ENCODE measurements around the gene TMEM258. TPM values are rescaled to one million over a fixed set of nuclear protein-coding genes. Genes with fewer than 3 reads are reported as not detected.
A peak's percentile ranks its signal among the peaks of the same experiment; 100 is the strongest.

TMEM258 gene
- polyA plus RNA-seq (2012; ENCODE audit: insufficient read length, low read depth) = 247 TPM

DNA sequence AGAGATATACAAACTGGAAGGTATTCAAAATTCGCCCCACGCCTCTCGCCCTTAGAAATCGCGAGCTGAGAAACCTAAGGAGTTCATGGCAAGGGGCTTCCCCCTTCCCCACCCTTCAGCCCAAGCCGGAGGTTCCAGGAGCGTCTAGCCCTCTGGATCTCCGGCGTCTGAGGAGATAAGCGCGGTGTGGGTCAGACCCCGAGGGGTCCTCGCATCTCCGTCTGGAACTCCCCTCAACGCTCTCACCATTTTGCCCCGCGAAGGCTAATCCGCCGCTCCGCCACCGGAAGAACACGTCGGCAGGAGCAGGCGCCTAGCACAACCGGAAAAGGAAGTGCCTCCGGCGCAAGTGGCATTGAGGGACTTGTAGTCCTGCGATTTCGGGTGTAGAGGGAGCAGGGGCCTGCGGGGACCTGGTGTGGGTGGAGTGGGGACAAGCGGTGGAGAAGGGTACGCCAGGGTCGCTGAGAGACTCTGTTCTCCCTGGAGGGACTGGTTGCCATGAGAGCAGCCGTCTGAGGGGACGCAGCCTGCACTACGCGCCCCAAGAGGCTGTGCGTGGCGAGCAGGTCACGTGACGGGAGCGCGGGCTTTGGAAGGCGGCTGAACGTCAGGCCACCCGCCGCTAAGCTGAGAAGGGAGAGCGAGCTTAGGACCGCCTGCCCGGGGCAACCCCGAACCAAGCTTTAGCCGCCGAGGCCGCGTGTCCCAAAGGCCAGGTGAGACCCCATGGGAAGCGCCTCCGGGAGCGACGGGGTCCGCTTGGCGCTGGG lies at the start of gene TMEM258, which contains the start of gene FEN1:
Gene TMEM258 (minus strand): TSS at position 290 of the 773 bp plus-strand sequence. CDS start 41 bp downstream, at position 249.
Gene FEN1 (plus strand): TSS at position 602 of the 773 bp plus-strand sequence. CDS start 2,451 bp downstream, outside the sequence.
- TF ChIP-seq SIN3A (IDR thresholded peaks at IDR 0.05; ENCODE audit: borderline replicate concordance, insufficient read depth, low read length) (no peak; the same call in 1 of the 2 replicates), FOXP2 (optimal IDR thresholded peaks at IDR 0.05; ENCODE audit: borderline replicate concordance, extremely low read depth, extremely low read length, insufficient read depth) (peak; percentile 23), POLR2AphosphoS5 (IDR thresholded peaks at IDR 0.05; ENCODE audit: low read depth, low read length) (peak; percentile 93), TAF1 (IDR thresholded peaks at IDR 0.05; ENCODE audit: borderline replicate concordance, insufficient read depth, low read length) (0 out of 2 replicates have a peak, but pooled peaks have one; percentile 10)
- TF ChIP-seq, protein P1, sequence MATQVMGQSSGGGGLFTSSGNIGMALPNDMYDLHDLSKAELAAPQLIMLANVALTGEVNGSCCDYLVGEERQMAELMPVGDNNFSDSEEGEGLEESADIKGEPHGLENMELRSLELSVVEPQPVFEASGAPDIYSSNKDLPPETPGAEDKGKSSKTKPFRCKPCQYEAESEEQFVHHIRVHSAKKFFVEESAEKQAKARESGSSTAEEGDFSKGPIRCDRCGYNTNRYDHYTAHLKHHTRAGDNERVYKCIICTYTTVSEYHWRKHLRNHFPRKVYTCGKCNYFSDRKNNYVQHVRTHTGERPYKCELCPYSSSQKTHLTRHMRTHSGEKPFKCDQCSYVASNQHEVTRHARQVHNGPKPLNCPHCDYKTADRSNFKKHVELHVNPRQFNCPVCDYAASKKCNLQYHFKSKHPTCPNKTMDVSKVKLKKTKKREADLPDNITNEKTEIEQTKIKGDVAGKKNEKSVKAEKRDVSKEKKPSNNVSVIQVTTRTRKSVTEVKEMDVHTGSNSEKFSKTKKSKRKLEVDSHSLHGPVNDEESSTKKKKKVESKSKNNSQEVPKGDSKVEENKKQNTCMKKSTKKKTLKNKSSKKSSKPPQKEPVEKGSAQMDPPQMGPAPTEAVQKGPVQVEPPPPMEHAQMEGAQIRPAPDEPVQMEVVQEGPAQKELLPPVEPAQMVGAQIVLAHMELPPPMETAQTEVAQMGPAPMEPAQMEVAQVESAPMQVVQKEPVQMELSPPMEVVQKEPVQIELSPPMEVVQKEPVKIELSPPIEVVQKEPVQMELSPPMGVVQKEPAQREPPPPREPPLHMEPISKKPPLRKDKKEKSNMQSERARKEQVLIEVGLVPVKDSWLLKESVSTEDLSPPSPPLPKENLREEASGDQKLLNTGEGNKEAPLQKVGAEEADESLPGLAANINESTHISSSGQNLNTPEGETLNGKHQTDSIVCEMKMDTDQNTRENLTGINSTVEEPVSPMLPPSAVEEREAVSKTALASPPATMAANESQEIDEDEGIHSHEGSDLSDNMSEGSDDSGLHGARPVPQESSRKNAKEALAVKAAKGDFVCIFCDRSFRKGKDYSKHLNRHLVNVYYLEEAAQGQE (IDR thresholded peaks at IDR 0.05; ENCODE audit: insufficient read depth in 1 of 2, low read depth in 2 of 2, low read length in 2 of 2) = peak in 1 of 2 experiments; percentile 45; a peak in 1 of 4 replicates

DNA sequence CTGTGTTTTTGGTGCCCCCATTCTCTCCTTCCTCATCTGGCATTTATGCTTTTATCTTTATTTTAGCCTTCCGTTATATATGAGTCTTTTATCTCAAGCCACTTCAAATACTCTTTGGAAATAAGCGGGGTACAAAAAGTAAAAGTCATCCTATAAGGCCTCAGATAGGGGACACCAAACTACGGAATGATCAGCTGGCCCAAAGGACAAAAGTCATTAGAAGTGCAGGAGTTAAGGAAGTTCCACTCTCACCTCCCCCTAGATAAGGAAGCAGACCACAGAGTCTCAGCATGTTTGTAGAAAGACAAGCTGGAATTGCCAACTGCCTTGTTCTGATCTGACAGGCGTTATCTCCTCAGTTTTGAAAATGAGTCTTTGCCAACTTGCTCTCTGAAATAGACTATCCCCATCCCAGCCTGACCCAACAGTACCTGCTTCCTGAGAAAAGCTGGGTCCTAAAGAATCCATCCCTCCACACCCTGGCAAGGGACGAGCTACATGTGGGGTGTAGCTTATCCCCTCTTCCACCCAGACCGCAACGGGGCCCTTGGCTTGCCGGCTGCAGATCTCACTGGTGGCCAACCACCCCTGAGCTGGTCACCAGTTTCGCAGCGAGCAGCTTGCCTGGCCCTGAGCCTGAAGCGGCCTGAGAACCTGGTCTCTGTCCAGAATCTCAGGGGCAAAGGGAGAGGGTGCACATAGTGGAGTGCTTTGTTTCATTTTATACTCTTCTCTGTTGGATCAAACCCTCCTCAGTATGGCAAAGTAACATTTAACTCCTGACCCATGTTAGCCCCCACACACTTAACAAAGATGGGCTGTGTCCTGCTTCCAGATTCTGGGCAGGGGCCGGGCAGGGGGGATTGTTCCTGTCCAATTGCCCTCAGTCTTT lies 49.5 kb upstream of the TMEM258 start:
- TF ChIP-seq TAF1 (IDR thresholded peaks at IDR 0.05; ENCODE audit: borderline replicate concordance, insufficient read depth, low read length) (no peak), SIN3A (IDR thresholded peaks at IDR 0.05; ENCODE audit: borderline replicate concordance, insufficient read depth, low read length) (no peak)

DNA sequence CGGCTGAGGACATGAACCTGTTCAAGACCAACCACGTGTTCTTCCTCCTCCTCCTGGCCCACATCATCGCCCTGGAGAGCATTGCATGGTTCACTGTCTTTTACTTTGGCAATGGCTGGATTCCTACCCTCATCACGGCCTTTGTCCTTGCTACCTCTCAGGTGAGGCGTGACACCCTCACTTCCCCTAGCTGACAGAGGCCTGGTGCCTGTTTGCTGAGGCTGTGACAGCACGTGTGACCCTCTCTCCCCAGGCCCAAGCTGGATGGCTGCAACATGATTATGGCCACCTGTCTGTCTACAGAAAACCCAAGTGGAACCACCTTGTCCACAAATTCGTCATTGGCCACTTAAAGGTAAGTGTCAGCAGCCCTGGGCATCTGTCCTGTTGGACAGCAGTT lies 48.0 kb upstream of the TMEM258 start:
- TF ChIP-seq POLR2AphosphoS5 (IDR thresholded peaks at IDR 0.05; ENCODE audit: low read depth, low read length) (no peak), TAF1 (IDR thresholded peaks at IDR 0.05; ENCODE audit: borderline replicate concordance, insufficient read depth, low read length) (no peak), SIN3A (IDR thresholded peaks at IDR 0.05; ENCODE audit: borderline replicate concordance, insufficient read depth, low read length) (no peak), FOXP2 (optimal IDR thresholded peaks at IDR 0.05; ENCODE audit: borderline replicate concordance, extremely low read depth, extremely low read length, insufficient read depth) (no peak)
- TF ChIP-seq, protein P1 (IDR thresholded peaks at IDR 0.05; ENCODE audit: insufficient read depth in 1 of 2, low read depth in 2 of 2, low read length in 2 of 2) = no peak

DNA sequence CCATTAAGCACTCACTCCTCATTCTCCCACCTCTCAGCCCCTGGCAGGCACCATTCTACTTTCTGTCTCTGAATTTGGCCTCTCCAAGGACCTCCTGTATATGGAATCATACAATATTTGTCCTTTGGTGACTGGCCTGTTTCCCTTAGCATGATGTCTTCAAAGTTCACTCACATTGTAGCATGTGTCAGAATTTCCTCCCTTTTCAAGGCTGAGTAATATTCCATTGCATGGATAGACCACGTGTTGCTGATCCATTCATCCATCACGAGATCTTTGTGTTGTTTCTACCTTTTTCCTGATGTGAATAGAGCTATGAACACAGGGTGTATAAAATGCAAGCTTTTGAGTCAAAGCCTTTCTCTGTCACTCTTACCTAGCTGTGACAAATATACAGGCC lies 47.3 kb upstream of the TMEM258 start:
- TF ChIP-seq SIN3A (IDR thresholded peaks at IDR 0.05; ENCODE audit: borderline replicate concordance, insufficient read depth, low read length) (no peak), POLR2AphosphoS5 (IDR thresholded peaks at IDR 0.05; ENCODE audit: low read depth, low read length) (no peak)
- TF ChIP-seq, protein P1 (IDR thresholded peaks at IDR 0.05; ENCODE audit: insufficient read depth in 1 of 2, low read depth in 2 of 2, low read length in 2 of 2) = no peak

DNA sequence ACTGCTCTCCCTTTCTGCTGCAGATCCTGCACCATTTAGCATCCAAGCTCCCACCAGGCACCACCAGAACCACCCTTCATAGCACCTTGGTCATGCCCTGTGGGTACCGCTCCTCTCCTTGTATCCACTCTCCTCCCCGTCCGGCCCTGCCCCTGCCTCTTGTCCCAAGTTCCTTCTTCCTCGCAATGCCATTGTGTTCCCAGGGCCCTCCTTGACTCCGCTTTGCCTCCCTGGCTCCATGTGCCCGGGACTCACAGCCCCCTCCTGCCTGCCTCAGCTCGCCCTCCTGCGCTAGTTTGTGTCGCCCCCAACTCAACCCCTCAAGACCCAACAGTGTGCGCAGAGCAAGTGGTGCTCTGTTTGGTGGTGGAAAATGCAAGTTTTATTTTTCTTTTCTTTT lies 46.5 kb upstream of the TMEM258 start:
- TF ChIP-seq TAF1 (IDR thresholded peaks at IDR 0.05; ENCODE audit: borderline replicate concordance, insufficient read depth, low read length) = no peak
- no peak for TF ChIP-seq FOXP2 (optimal IDR thresholded peaks at IDR 0.05; ENCODE audit: borderline replicate concordance, extremely low read depth, extremely low read length, insufficient read depth)
- TF ChIP-seq, protein P1 (IDR thresholded peaks at IDR 0.05; ENCODE audit: insufficient read depth in 1 of 2, low read depth in 2 of 2, low read length in 2 of 2) = no peak
- TF ChIP-seq POLR2AphosphoS5 (IDR thresholded peaks at IDR 0.05; ENCODE audit: low read depth, low read length) = no peak
- TF ChIP-seq SIN3A (IDR thresholded peaks at IDR 0.05; ENCODE audit: borderline replicate concordance, insufficient read depth, low read length) = no peak

All from PFSK-1 (cell line).